HepG2 (cell line): Measurements from ENCODE around the gene SLC9A8. TPM values are rescaled to one million over a fixed set of nuclear protein-coding genes. Genes with fewer than 3 reads are reported as not detected.

Experiments
- ATAC-seq: fragments of 200-7000 bp; cut with Tn5 transposase; 3 replicates; pipeline ENCODE4 v1.9.1; 2020; ENCODE audit warnings: mild to moderate bottlenecking, moderate library complexity
- BruUV-seq: library from RNA; stranded (reverse); fragments of 400-500 nt; replicated peaks from 2 replicates; lab custom pipeline; 2021; lab: Mats Ljungman, UMichigan
- CTCF ChIA-PET: fragments of 300-600 bp; formaldehyde crosslinking; extraction: SDS; loops from one replicate; lab custom pipeline; 2021; ENCODE audit warnings: low total read pairs, inconsistent platforms, low intra/inter-chr PET ratio; lab: Yijun Ruan, JAX
- POLR2A ChIA-PET: fragments of 350-600 bp; sonication (Branson Sonifier 250); formaldehyde crosslinking; loops from one replicate; lab custom pipeline; 2020; ENCODE audit warnings: antibody characterized with exemption, inconsistent platforms; lab: Yijun Ruan, JAX
- DNase-seq: peaks from one replicate; pipeline ENCODE4 v3.0.0-alpha.2; 2015; ENCODE audit warnings: low spot score
- FAIRE-seq: peaks from 3 replicates; lab custom pipeline; 2011; peaks lifted over from hg19 to GRCh38; lab: Jason Lieb, UNC
- H2AFZ ChIP-seq: one replicate; pipeline ENCODE4 v1.6.1; 2011; ENCODE audit warnings: low read length, inconsistent platforms
- H3K27ac ChIP-seq: fragments of 300-600 bp; 3 replicates; pipeline ENCODE4 v1.8.0; 2011; ENCODE audit warnings: mixed run types, mild to moderate bottlenecking, mixed read lengths, low read length, inconsistent platforms; ENCODE audit not compliant: insufficient read depth; ENCODE audit errors: extremely low read length
- H3K27me3 ChIP-seq, 2 experiments: fragments of 200-600 bp in 1 of 2; 2 replicates in 1 of 2; 3 replicates in 1 of 2; pipeline versions ENCODE4 v1.6.0 to v1.8.0; 2011; ENCODE audit warnings: low read length in 2 of 2, mild to moderate bottlenecking in 2 of 2, moderate library complexity in 2 of 2, inconsistent platforms in 1 of 2; ENCODE audit not compliant: insufficient read depth in 2 of 2, control insufficient read depth in 1 of 2
- H3K36me3 ChIP-seq, 2 experiments: fragments of 200-600 bp in 1 of 2; replicated peaks in 1 of 2; 2 replicates in 1 of 2; 3 replicates in 1 of 2; pipeline versions ENCODE4 v1.5.1 to v1.8.0; 2011; ENCODE audit warnings: low read length in 2 of 2, inconsistent platforms in 1 of 2; ENCODE audit not compliant: insufficient read depth in 2 of 2, control insufficient read depth in 1 of 2
- H3K4me1 ChIP-seq: 2 replicates; pipeline ENCODE4 v1.5.1; 2012; ENCODE audit warnings: low read length, inconsistent platforms; ENCODE audit not compliant: insufficient read depth
- H3K4me2 ChIP-seq: 2 replicates; pipeline ENCODE4 v1.6.0; 2011; ENCODE audit warnings: low read depth, low read length, inconsistent platforms
- H3K4me3 ChIP-seq, 3 experiments: fragments of 200-600 bp in 1 of 3; sonication (generic), shearing (Covaris generic) in 1 of 3; replicated peaks in 1 of 3; 2 replicates each; pipeline ENCODE4 v1.5.1; 2011 to 2016; ENCODE audit warnings: low read length in 3 of 3, inconsistent platforms in 2 of 3, low read depth in 2 of 3, mild to moderate bottlenecking in 2 of 3, control low read depth in 1 of 3, mixed read lengths in 1 of 3; ENCODE audit not compliant: insufficient read depth in 1 of 3
- H3K79me2 ChIP-seq: one replicate; pipeline ENCODE4 v1.6.1; 2011; ENCODE audit warnings: low read length, inconsistent platforms; ENCODE audit not compliant: insufficient read depth
- H3K9ac ChIP-seq: 2 replicates; pipeline ENCODE4 v1.6.0; 2011; ENCODE audit warnings: mild to moderate bottlenecking, low read depth, low read length, inconsistent platforms; ENCODE audit not compliant: insufficient read depth
- H3K9me3 ChIP-seq: 2 replicates; pipeline ENCODE4 v1.5.1; 2012; ENCODE audit warnings: mild to moderate bottlenecking, low read length
- H4K20me1 ChIP-seq: 2 replicates; pipeline ENCODE4 v1.6.0; 2011; ENCODE audit warnings: inconsistent platforms, mild to moderate bottlenecking, low read length, moderate library complexity; ENCODE audit not compliant: insufficient read depth
- BATF2 ChIP-seq: sonication (generic); formaldehyde crosslinking; IDR thresholded peaks from 2 replicates; pipeline ENCODE4 v1.8.0; 2022; ENCODE audit warnings: mild to moderate bottlenecking, missing genetic modification reagents, moderate library complexity
- MXD4 ChIP-seq: IDR thresholded peaks from 2 replicates; pipeline ENCODE4 v1.6.1; 2016; ENCODE audit warnings: mild to moderate bottlenecking, missing biosample characterization, missing genetic modification reagents
- PHF5A ChIP-seq: IDR thresholded peaks from one replicate; pipeline ENCODE4 v1.6.1; 2018; ENCODE audit warnings: low read depth, missing genetic modification reagents; ENCODE audit not compliant: unreplicated experiment
- SP1 ChIP-seq, 2 experiments: fragments of 450-650 bp in 1 of 2; sonication (generic) in 1 of 2; formaldehyde crosslinking in 1 of 2; IDR thresholded peaks; 2 replicates each; pipeline versions ENCODE4 v1.4.0 to v1.6.1; 2016 to 2020; ENCODE audit warnings: missing genetic modification reagents in 1 of 2
- SP5 ChIP-seq: IDR thresholded peaks from 2 replicates; pipeline ENCODE4 v1.6.1; 2016; ENCODE audit warnings: low read depth, borderline replicate concordance
- SRSF1 ChIP-seq: fragments of 200-400 bp; formaldehyde crosslinking; optimal IDR thresholded peaks from 2 replicates; pipeline ENCODE3; 2017; ENCODE audit warnings: mild to moderate bottlenecking, low read depth, low read length, moderate library complexity
- SYNCRIP ChIP-seq: fragments of 200-400 bp; formaldehyde crosslinking; IDR thresholded peaks from 2 replicates; pipeline ENCODE4 v1.6.1; 2018; ENCODE audit warnings: mild to moderate bottlenecking, low read depth, low read length; ENCODE audit not compliant: insufficient read depth
- ZFP36 ChIP-seq: fragments of 150-350 bp; IDR thresholded peaks from 2 replicates; pipeline ENCODE4 v1.6.1; 2018; ENCODE audit warnings: borderline replicate concordance, low read length, low read depth; ENCODE audit not compliant: partially characterized antibody
- ZNF256 ChIP-seq: sonication (generic); formaldehyde crosslinking; conservative IDR thresholded peaks from 2 replicates; pipeline ENCODE4 v1.4.0; 2020; ENCODE audit warnings: missing genetic modification reagents
- ZNF367 ChIP-seq: sonication (generic); formaldehyde crosslinking; IDR thresholded peaks from 2 replicates; pipeline ENCODE4 v1.4.0; 2020; ENCODE audit warnings: missing genetic modification reagents, borderline replicate concordance
- ZNF432 ChIP-seq: sonication (generic); formaldehyde crosslinking; IDR thresholded peaks from 2 replicates; pipeline ENCODE4 v1.5.0; 2020; ENCODE audit warnings: missing genetic modification reagents, mild to moderate bottlenecking, borderline replicate concordance
- ZNF446 ChIP-seq: sonication (generic); formaldehyde crosslinking; IDR thresholded peaks from 2 replicates; pipeline ENCODE4 v1.5.0; 2020; ENCODE audit warnings: mild to moderate bottlenecking, missing genetic modification reagents
- ZNF607 ChIP-seq: sonication (generic); formaldehyde crosslinking; IDR thresholded peaks from 2 replicates; pipeline ENCODE4 v1.5.1; 2020; ENCODE audit warnings: missing genetic modification reagents, mild to moderate bottlenecking, borderline replicate concordance
- WGBS: methylation state at CpG from one replicate; pipeline ENCODE4 v1.1.6; 2017; ENCODE audit warnings: low lambda C conversion rate; 5-methylcytosine and 5-hydroxymethylcytosine counted together
- in situ Hi-C: cut with HindIII; loops from 2 replicates; pipeline ENCODE4 v1.10.0; 2017; ENCODE audit warnings: low pct_unique_long_range_greater_than_20kb; ENCODE audit not compliant: extremely low pct_ligation_motif_present
- intact Hi-C: fragments of 100-400 bp; cut with micrococcal nuclease; formaldehyde crosslinking; loops from one replicate; pipeline ENCODE4 v1.10.0; 2022; ENCODE audit not compliant: unreplicated experiment
- polyA plus RNA-seq, 8 experiments: library from polyadenylated mRNA; depleted of rRNA in 3 of 8; stranded (reverse) in 7 of 8; unstranded in 1 of 8; fragments of >200 nt; fragmentation: Illumina TruSeq in 4 of 8; extraction: Trizol in 4 of 8; gene quantifications; 2 replicates each; pipeline versions ENCODE4 v1.2.1 to v1.2.3, GENCODE V29; 2011 to 2016; ENCODE audit warnings: low read depth in 4 of 8, missing spikeins in 1 of 8, mixed read lengths in 1 of 8; ENCODE audit not compliant: insufficient read depth in 1 of 8
- total RNA-seq, 5 experiments: library from RNA; depleted of rRNA; stranded (reverse); fragments of >200 nt; fragmentation: Illumina TruSeq; extraction: Trizol; gene quantifications; 2 replicates each; pipeline ENCODE4 v1.2.3, GENCODE V29; 2016; ENCODE audit warnings: low read depth in 1 of 5
- TF ChIP-seq, protein P1 (sequence below): sonication (generic); formaldehyde crosslinking; IDR thresholded peaks from 2 replicates; pipeline ENCODE4 v1.4.0; 2020; ENCODE audit warnings: missing genetic modification reagents, mild to moderate bottlenecking, borderline replicate concordance

Gene SLC9A8
- total and polyA plus RNA-seq, 2 of the 13 experiments (the other 11 are each of a cell fraction or from before 2014, with no cell fraction given) = 4.1 to 7.4 TPM

GRCh38 chr20:49878977-49879376 is 66.3 kb downstream of the SLC9A8 start:
- in situ Hi-C loops = loop anchor here (25.0 kb wide), 1 partner anchor 542 kb away; no protein-coding TSS in a partner anchor
- POLR2A ChIA-PET = no interaction called here

More at GRCh38 chr20:49878977-49879376, 66.3 kb downstream of the SLC9A8 start:
- BruUV-seq = no TSS peak
- Histone ChIP-seq H3K9ac (no peak overlapping the region), H3K36me3 (peaks cover 12 to 29% of the 10 kb centered on the region in 2 experiments; a peak in 4 of 5 replicates), H3K4me2 (no peak overlapping the region), H3K9me3 (no peaks in the 10 kb centered on the region), H3K27ac (no peak overlapping the region), H3K79me2 (no peaks in the 10 kb centered on the region), H2AFZ (no peak overlapping the region), H3K27me3 (no peaks in the 10 kb centered on the region), H4K20me1 (no peaks in the 10 kb centered on the region), H3K4me3 (no peak overlapping the region), H3K4me1 (peaks cover 38% of the 10 kb centered on the region)
- TF ChIP-seq BATF2 = no peak
- no peak for TF ChIP-seq ZNF367 (CRISPR knock-in tag)
- no peak for TF ChIP-seq SYNCRIP
- TF ChIP-seq, protein P1, sequence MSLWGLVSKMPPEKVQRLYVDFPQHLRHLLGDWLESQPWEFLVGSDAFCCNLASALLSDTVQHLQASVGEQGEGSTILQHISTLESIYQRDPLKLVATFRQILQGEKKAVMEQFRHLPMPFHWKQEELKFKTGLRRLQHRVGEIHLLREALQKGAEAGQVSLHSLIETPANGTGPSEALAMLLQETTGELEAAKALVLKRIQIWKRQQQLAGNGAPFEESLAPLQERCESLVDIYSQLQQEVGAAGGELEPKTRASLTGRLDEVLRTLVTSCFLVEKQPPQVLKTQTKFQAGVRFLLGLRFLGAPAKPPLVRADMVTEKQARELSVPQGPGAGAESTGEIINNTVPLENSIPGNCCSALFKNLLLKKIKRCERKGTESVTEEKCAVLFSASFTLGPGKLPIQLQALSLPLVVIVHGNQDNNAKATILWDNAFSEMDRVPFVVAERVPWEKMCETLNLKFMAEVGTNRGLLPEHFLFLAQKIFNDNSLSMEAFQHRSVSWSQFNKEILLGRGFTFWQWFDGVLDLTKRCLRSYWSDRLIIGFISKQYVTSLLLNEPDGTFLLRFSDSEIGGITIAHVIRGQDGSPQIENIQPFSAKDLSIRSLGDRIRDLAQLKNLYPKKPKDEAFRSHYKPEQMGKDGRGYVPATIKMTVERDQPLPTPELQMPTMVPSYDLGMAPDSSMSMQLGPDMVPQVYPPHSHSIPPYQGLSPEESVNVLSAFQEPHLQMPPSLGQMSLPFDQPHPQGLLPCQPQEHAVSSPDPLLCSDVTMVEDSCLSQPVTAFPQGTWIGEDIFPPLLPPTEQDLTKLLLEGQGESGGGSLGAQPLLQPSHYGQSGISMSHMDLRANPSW (CRISPR knock-in tag) = no peak
- no peak for TF ChIP-seq ZNF432 (CRISPR knock-in tag)
- no peak for TF ChIP-seq SP5 (CRISPR knock-in tag)
- no peak for TF ChIP-seq ZNF446 (CRISPR knock-in tag)
- TF ChIP-seq ZNF256 (CRISPR knock-in tag) = no peak
- no peak for TF ChIP-seq PHF5A (CRISPR knock-in tag)
- TF ChIP-seq MXD4 (CRISPR knock-in tag) = no peak
- TF ChIP-seq SP1 (IDR thresholded peaks at IDR 0.05) = no peak
- no peak for TF ChIP-seq SP1 (CRISPR knock-in tag; IDR thresholded peaks at IDR 0.05)
- no peak for TF ChIP-seq SRSF1
- TF ChIP-seq ZFP36 = no peak
- no peak for TF ChIP-seq ZNF607 (CRISPR knock-in tag)
- DNase-seq = no peak
- intact Hi-C loops = no loop called here
- CTCF ChIA-PET = no interaction called here
- 93% methylated on average over 1 of the region's 1 CpG for WGBS
- ATAC-seq = no peak
- FAIRE-seq = no peak
